ENCODE data around the gene EIF4G3. TPM values are rescaled to one million over a fixed set of nuclear protein-coding genes. Genes with fewer than 3 reads are reported as not detected.

EIF4G3 gene
- total and polyA plus RNA-seq, 2 of the 8 experiments (the other 6 are each of a cell fraction or from before 2014, with no cell fraction given), result 47.5 to 66.6 TPM

DNA sequence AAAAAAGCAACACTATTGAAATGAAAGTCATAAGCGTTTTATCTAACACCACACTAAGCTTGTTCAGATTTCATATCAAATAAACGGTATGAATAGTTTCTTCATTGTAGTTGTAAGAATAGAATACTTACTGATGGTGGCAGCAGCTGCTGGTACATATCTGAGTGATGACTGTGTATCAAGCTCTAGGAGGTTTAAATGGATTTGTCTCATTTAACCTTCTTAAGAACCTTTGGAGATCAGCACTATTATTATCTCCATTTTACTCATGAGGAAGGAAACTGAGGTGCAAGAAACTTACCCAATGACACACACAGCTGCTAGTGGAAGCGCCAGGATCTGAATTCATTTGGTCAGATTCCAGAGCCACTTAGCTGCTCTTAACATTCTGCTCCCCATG, 104.0 kb downstream of the EIF4G3 start:
- no peaks in the 10 kb centered on the region for H3K4me1 ChIP-seq (replicated peaks in 1 of 4; ENCODE audit: control insufficient read depth in 3 of 4, insufficient read depth in 4 of 4, low read length in 3 of 4)
- H3K23me2 ChIP-seq (ENCODE audit: low read depth, low read length), result no peaks in the 10 kb centered on the region
- no peak overlapping the region for H2AK5ac ChIP-seq (ENCODE audit: low read depth, low read length)
- no peak overlapping the region for H3K27ac ChIP-seq (ENCODE audit: low read depth, low read length)
- no peak overlapping the region for H3K23ac ChIP-seq (ENCODE audit: insufficient read length)
- no peak overlapping the region for H2AFZ ChIP-seq (ENCODE audit: low read length)
- no peak overlapping the region for H3K56ac ChIP-seq (replicated peaks; ENCODE audit: insufficient read length, low read depth, low read length)
- no peak overlapping the region for H4K5ac ChIP-seq (ENCODE audit: insufficient read length, low read depth, low read length)
- no peak overlapping the region for H2BK15ac ChIP-seq (ENCODE audit: low read length)
- WGBS, 2 experiments (ENCODE audit: extremely low coverage in 1 of 2, insufficient coverage in 1 of 2, insufficient read length in 1 of 2, insufficient replicate concordance in 2 of 2, low coverage in 1 of 2, low lambda C conversion rate in 2 of 2, missing lambda C conversion rate in 1 of 2), result 95% methylated on average over 3 of the region's 3 CpGs; no CpG with 5 or more reads in 1 of the 2 experiments
- no peak overlapping the region for H2BK120ac ChIP-seq (replicated peaks; ENCODE audit: low read depth, low read length)
- ChIA-PET CTCF (ENCODE audit: partially characterized antibody) (interaction anchor here (1.1 kb wide), 1 partner anchor 10 kb away, joined by 3 read pairs; no protein-coding TSS in a partner anchor), POLR2A (ENCODE audit: partially characterized antibody) (no interaction called here)
- H3K79me2 ChIP-seq (ENCODE audit: control insufficient read depth in 1 of 2, insufficient read depth in 2 of 2, low read length in 2 of 2), result peaks cover 0 to 19% of the 10 kb centered on the region in 2 experiments; a peak in 2 of 4 replicates
- no peak overlapping the region for H2BK12ac ChIP-seq (ENCODE audit: low read depth, low read length)
- H4K91ac ChIP-seq (replicated peaks; ENCODE audit: insufficient read length, low read length), result no peak overlapping the region
- H3K27me3 ChIP-seq (replicated peaks in 1 of 4; ENCODE audit: control insufficient read depth in 3 of 4, extremely low read depth in 1 of 4, insufficient read depth in 3 of 4, low read length in 3 of 4), result no peaks in the 10 kb centered on the region
- no peak overlapping the region for H2BK20ac ChIP-seq (ENCODE audit: low read length)
- H3K9ac ChIP-seq (replicated peaks in 1 of 4; ENCODE audit: extremely low read depth in 1 of 4, low read depth in 3 of 4, low read length in 3 of 4), result no peak overlapping the region
- no peak overlapping the region for H3K4me2 ChIP-seq (ENCODE audit: insufficient read depth in 1 of 2, low read depth in 2 of 2, low read length in 2 of 2)
- TF ChIP-seq BRCA1 (IDR thresholded peaks at IDR 0.05; ENCODE audit: low read depth, low read length), result no peak
- TF ChIP-seq SIX5 (IDR thresholded peaks at IDR 0.05; ENCODE audit: low read depth, low read length), result no peak
- no peak for TF ChIP-seq GABPA (IDR thresholded peaks at IDR 0.05; ENCODE audit: borderline replicate concordance, insufficient read depth, low read length)
- TF ChIP-seq SUZ12 (IDR thresholded peaks at IDR 0.05; ENCODE audit: low read length), result no peak
- no peak for TF ChIP-seq YY1 (IDR thresholded peaks at IDR 0.05; ENCODE audit: low read depth, low read length)
- TF ChIP-seq CBX8 (IDR thresholded peaks at IDR 0.05; ENCODE audit: borderline replicate concordance, low read depth, low read length), result no peak
- no peak for TF ChIP-seq POLR2A (IDR thresholded peaks at IDR 0.05; ENCODE audit: control extremely low read depth in 1 of 2, low read depth in 2 of 2, low read length in 2 of 2)
- no peak for FAIRE-seq
- H3K18ac ChIP-seq (ENCODE audit: extremely low read depth, low read length), result no peak overlapping the region
- H3K79me1 ChIP-seq (ENCODE audit: low read depth, low read length), result peaks cover 3% of the 10 kb centered on the region
- H4K8ac ChIP-seq (ENCODE audit: extremely low read depth, insufficient read depth, low read length), result no peak overlapping the region
- H2BK5ac ChIP-seq (ENCODE audit: low read depth, low read length), result no peak overlapping the region
- H3K9me3 ChIP-seq (ENCODE audit: insufficient read depth in 2 of 2, low read depth in 1 of 2, low read length in 1 of 2), result no peaks in the 10 kb centered on the region
- H3K36me3 ChIP-seq (ENCODE audit: control insufficient read depth in 2 of 4, insufficient read depth in 4 of 4, low read length in 3 of 4), result no peaks in the 10 kb centered on the region
- no peak overlapping the region for H3K4me3 ChIP-seq (ENCODE audit: extremely low read depth in 1 of 4, insufficient read depth in 2 of 4, low read depth in 3 of 4, low read length in 4 of 4)
- no peak overlapping the region for H3K4ac ChIP-seq (replicated peaks; ENCODE audit: insufficient read length, low read depth, low read length)
- no peaks in the 10 kb centered on the region for H4K20me1 ChIP-seq (replicated peaks in 1 of 2; ENCODE audit: control insufficient read depth in 1 of 2, insufficient read depth in 2 of 2, low read length in 2 of 2)
- DNase-seq (ENCODE audit: low read depth in 1 of 2, low spot score in 2 of 2), result no peak
- no peak overlapping the region for H3K14ac ChIP-seq (ENCODE audit: insufficient read length)
